Measurements from ENCODE around the gene HBE1.

HBE1 gene

GRCh38 chr11:5232176-5232575 is 37.6 kb downstream of the HBE1 start:
- DNase-seq: no peak

GRCh38 chr11:5231111-5231510 is 38.6 kb downstream of the HBE1 start:
- DNase-seq: no peak

GRCh38 chr11:5230266-5230665 is 39.5 kb downstream of the HBE1 start:
- DNase-seq: no peak

- DNase-seq: no peak
Observed at GRCh38 chr11:5229796-5230195, 39.9 kb downstream of the HBE1 start.

GRCh38 chr11:5229356-5229755 is 40.4 kb downstream of the HBE1 start:
- DNase-seq: no peak

- no peak for DNase-seq
Observed at GRCh38 chr11:5228124-5228523, 41.6 kb downstream of the HBE1 start.

GRCh38 chr11:5227681-5228080 is 42.1 kb downstream of the HBE1 start:
- no peak for DNase-seq

GRCh38 chr11:5226732-5227310 is 42.9 kb downstream of the HBE1 start, which contains the start of gene HBB:
TSS of gene HBB (minus strand) at chr11:5227071. CDS start at chr11:5227021, 50 bp downstream.
- DNase-seq: no peak

- no peak for DNase-seq
Observed at GRCh38 chr11:5225480-5225871, 44.3 kb downstream of the HBE1 start.

GRCh38 chr11:5224538-5225479 is 44.9 kb downstream of the HBE1 start:
- no peak for DNase-seq

- DNase-seq: no peak
Observed at GRCh38 chr11:5223686-5224085, 46.1 kb downstream of the HBE1 start.

GRCh38 chr11:5223146-5223545 is 46.6 kb downstream of the HBE1 start:
- no peak for DNase-seq

Measured in CD4-positive, alpha-beta T cell treated with Interferon gamma for 1 hour (primary cell).